ENCODE results near the gene MYL3. TPM values are rescaled to one million over a fixed set of nuclear protein-coding genes. Genes with fewer than 3 reads are reported as not detected.

The MYL3 gene
- total and polyA plus RNA-seq, 2 of the 4 experiments (the other 2 are of a cell fraction): 0.09 TPM; not detected in 1

DNA sequence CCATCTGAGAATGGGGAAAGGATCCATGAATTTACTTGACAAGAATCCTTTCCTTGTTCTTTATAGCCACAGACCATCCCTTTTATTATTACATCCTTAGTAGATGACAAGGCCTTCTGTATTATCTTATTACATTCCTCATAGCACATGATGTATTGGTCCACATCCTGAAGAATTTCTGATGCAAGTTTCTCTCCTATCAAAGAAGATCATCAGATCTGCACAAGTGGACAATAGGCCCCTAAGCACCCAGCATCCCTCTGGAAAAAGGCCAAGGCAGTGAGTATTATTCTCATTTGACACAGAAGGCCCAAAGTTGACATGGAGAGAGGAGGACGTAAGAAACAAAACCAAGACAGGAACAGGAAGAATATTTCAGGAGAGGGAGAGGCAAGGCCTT, 31.4 kb downstream of the MYL3 start:
- H3K9me3 ChIP-seq (ENCODE audit: control insufficient read depth, insufficient read depth, low read length): no peaks in the 10 kb centered on the region
- H3K36me3 ChIP-seq (ENCODE audit: control insufficient read depth, insufficient read depth, low read length): no peaks in the 10 kb centered on the region
- WGBS, 2 experiments (ENCODE audit: extremely low coverage in 2 of 2, insufficient read length in 1 of 2): no CpG with 5 or more reads among the region's 1 CpG
- intact Hi-C loops (cut with micrococcal nuclease) (no loop called here), dilution Hi-C loops (cut with HindIII; ENCODE audit: low sequenced_read_pairs, unreplicated experiment) (no loop called here), in situ Hi-C loops (cut with MboI; ENCODE audit: low sequenced_read_pairs) (no loop called here)
- H4K91ac ChIP-seq (ENCODE audit: insufficient read depth, low read depth, low read length): no peak overlapping the region
- H3K4me2 ChIP-seq (ENCODE audit: low read depth, low read length): no peak overlapping the region
- ChIA-PET POLR2A (ENCODE audit: unreplicated experiment) (no interaction called here), CTCF (no interaction called here)
- H3K4me1 ChIP-seq (ENCODE audit: control insufficient read depth, insufficient read depth, low read length): no peaks in the 10 kb centered on the region
- H3K27ac ChIP-seq (ENCODE audit: insufficient read depth, low read length): no peak overlapping the region
- TF ChIP-seq BHLHE40 (IDR thresholded peaks at IDR 0.05; ENCODE audit: low read depth, low read length) (no peak), CEBPB (IDR thresholded peaks at IDR 0.05; ENCODE audit: low read depth, low read length) (no peak), RAD21 (IDR thresholded peaks at IDR 0.05; ENCODE audit: low read length) (no peak), SMC3 (IDR thresholded peaks at IDR 0.05; ENCODE audit: low read depth, low read length) (no peak), MXI1 (IDR thresholded peaks at IDR 0.05; ENCODE audit: borderline replicate concordance, low read depth, low read length) (no peak), RCOR1 (IDR thresholded peaks at IDR 0.05; ENCODE audit: insufficient replicate concordance, low read length) (no peak), NFE2L2 (IDR thresholded peaks at IDR 0.05; ENCODE audit: low read depth, low read length) (no peak), MAFK (IDR thresholded peaks at IDR 0.05; ENCODE audit: low read depth, low read length) (no peak), CHD1 (IDR thresholded peaks at IDR 0.05; ENCODE audit: low read depth, low read length) (no peak), POLR2A (IDR thresholded peaks at IDR 0.05; ENCODE audit: low read depth, low read length) (no peak), RFX5 (IDR thresholded peaks at IDR 0.05; ENCODE audit: low read depth, low read length) (no peak)
- TF ChIP-seq, protein P1, sequence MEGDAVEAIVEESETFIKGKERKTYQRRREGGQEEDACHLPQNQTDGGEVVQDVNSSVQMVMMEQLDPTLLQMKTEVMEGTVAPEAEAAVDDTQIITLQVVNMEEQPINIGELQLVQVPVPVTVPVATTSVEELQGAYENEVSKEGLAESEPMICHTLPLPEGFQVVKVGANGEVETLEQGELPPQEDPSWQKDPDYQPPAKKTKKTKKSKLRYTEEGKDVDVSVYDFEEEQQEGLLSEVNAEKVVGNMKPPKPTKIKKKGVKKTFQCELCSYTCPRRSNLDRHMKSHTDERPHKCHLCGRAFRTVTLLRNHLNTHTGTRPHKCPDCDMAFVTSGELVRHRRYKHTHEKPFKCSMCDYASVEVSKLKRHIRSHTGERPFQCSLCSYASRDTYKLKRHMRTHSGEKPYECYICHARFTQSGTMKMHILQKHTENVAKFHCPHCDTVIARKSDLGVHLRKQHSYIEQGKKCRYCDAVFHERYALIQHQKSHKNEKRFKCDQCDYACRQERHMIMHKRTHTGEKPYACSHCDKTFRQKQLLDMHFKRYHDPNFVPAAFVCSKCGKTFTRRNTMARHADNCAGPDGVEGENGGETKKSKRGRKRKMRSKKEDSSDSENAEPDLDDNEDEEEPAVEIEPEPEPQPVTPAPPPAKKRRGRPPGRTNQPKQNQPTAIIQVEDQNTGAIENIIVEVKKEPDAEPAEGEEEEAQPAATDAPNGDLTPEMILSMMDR (conservative IDR thresholded peaks at IDR 0.05; ENCODE audit: low read depth, low read length): no peak
- TF ChIP-seq, protein P2, sequence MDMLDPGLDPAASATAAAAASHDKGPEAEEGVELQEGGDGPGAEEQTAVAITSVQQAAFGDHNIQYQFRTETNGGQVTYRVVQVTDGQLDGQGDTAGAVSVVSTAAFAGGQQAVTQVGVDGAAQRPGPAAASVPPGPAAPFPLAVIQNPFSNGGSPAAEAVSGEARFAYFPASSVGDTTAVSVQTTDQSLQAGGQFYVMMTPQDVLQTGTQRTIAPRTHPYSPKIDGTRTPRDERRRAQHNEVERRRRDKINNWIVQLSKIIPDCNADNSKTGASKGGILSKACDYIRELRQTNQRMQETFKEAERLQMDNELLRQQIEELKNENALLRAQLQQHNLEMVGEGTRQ (IDR thresholded peaks at IDR 0.05; ENCODE audit: low read depth, low read length): no peak
- TF ChIP-seq, protein P3, sequence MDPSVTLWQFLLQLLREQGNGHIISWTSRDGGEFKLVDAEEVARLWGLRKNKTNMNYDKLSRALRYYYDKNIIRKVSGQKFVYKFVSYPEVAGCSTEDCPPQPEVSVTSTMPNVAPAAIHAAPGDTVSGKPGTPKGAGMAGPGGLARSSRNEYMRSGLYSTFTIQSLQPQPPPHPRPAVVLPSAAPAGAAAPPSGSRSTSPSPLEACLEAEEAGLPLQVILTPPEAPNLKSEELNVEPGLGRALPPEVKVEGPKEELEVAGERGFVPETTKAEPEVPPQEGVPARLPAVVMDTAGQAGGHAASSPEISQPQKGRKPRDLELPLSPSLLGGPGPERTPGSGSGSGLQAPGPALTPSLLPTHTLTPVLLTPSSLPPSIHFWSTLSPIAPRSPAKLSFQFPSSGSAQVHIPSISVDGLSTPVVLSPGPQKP (IDR thresholded peaks at IDR 0.05; ENCODE audit: borderline replicate concordance, low read depth, low read length): no peak
- no peak overlapping the region for H2AK9ac ChIP-seq (replicated peaks; ENCODE audit: low read depth, low read length, poor library complexity)
- no peak overlapping the region for H2BK15ac ChIP-seq (ENCODE audit: low read depth, low read length)
- no peaks in the 10 kb centered on the region for H3K9me1 ChIP-seq (ENCODE audit: insufficient read depth, low read length)
- H2BK5ac ChIP-seq (ENCODE audit: low read depth, low read length, poor library complexity, severe bottlenecking): no peak overlapping the region
- peaks cover 27% of the 10 kb centered on the region for H3K27me3 ChIP-seq (ENCODE audit: control insufficient read depth, insufficient read depth, low read length)
- H3K4ac ChIP-seq (ENCODE audit: low read depth, low read length): no peak overlapping the region
- no peak overlapping the region for H2AFZ ChIP-seq (replicated peaks; ENCODE audit: low read length, poor library complexity)
- BruUV-seq (replicated peaks): no TSS peak
- no peak overlapping the region for H3K56ac ChIP-seq (ENCODE audit: extremely low read depth, insufficient read depth, low read length)
- H4K5ac ChIP-seq (ENCODE audit: low read depth, low read length): no peak overlapping the region
- ATAC-seq (ENCODE audit: low read depth) (no peak), DNase-seq (no peak)
- H2BK120ac ChIP-seq (ENCODE audit: low read depth, low read length): no peak overlapping the region
- H2AK5ac ChIP-seq (ENCODE audit: low read depth, low read length): no peak overlapping the region
- H3K14ac ChIP-seq (replicated peaks; ENCODE audit: low read depth, low read length): no peak overlapping the region
- H3K4me3 ChIP-seq (ENCODE audit: insufficient read depth, low read depth, low read length): no peak overlapping the region
- H3K9ac ChIP-seq (ENCODE audit: low read depth, low read length): no peak overlapping the region
- H3K23ac ChIP-seq (ENCODE audit: low read depth, low read length): no peak overlapping the region
- H4K20me1 ChIP-seq (ENCODE audit: insufficient read depth, low read length): no peaks in the 10 kb centered on the region
- H3K79me1 ChIP-seq (ENCODE audit: low read depth in 1 of 2, low read length in 2 of 2): no peaks in the 10 kb centered on the region
- no peak overlapping the region for H3K18ac ChIP-seq (ENCODE audit: low read depth, low read length)
- H2BK20ac ChIP-seq (ENCODE audit: low read depth, low read length): no peak overlapping the region
- no peak overlapping the region for H4K8ac ChIP-seq (ENCODE audit: low read depth in 2 of 2, low read length in 2 of 2)
